ENCODE data around the gene IQSEC3.

Gene IQSEC3

DNA sequence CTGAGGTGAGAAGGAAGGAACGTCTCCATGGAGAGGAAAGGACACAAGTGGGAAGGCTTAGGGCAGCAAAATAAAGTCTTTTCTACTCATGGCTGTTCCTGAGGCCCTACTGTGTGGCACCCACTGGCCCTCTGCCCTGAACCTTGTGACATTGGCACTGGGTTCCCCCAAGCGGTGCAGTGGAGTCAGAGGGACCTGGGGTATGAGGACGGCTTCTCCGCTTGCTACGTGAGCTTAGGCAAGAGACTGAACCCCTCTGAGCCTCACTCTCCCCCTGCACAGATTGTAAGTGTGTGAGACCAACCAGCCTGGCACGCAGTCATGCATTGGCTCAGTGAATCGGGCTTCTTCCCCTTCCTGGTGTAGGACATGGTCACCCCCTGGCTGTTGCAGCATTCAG is 127.7 kb downstream of the IQSEC3 start:
- peaks cover 2% of the 10 kb centered on the region; the same call in 1 of the 2 replicates for H3K4me1 ChIP-seq (ENCODE audit: control insufficient read depth, insufficient read depth, low read length)
- POLR2A ChIA-PET = no interaction called here
- no peaks in the 10 kb centered on the region for H3K9me3 ChIP-seq (ENCODE audit: control insufficient read depth, insufficient read depth, low read depth, low read length)
- no peaks in the 10 kb centered on the region for H3K36me3 ChIP-seq (ENCODE audit: control insufficient read depth in 2 of 2, insufficient read depth in 1 of 2, low read length in 2 of 2)
- no peak overlapping the region for H3K4me3 ChIP-seq (ENCODE audit: low read depth, low read length)
- no peak for TF ChIP-seq KLF7 (tag by site-specific recombination; IDR thresholded peaks at IDR 0.05; ENCODE audit: borderline replicate concordance)
- TF ChIP-seq ZNF140 (tag by site-specific recombination; IDR thresholded peaks at IDR 0.05) = no peak
- no peak for TF ChIP-seq GLI4 (tag by site-specific recombination; IDR thresholded peaks at IDR 0.05)
- TF ChIP-seq ZNF37A (tag by site-specific recombination; IDR thresholded peaks at IDR 0.05) = no peak
- no peak for TF ChIP-seq HOXD13 (CRISPR knock-in tag; IDR thresholded peaks at IDR 0.05; ENCODE audit: borderline replicate concordance)
- TF ChIP-seq ZNF146 (tag by site-specific recombination; IDR thresholded peaks at IDR 0.05) = no peak
- TF ChIP-seq ZNF658 (tag by site-specific recombination; IDR thresholded peaks at IDR 0.05) = no peak
- no peak for TF ChIP-seq GLIS1 (tag by site-specific recombination; IDR thresholded peaks at IDR 0.05)
- TF ChIP-seq ZNF18 (tag by site-specific recombination; IDR thresholded peaks at IDR 0.05) = no peak
- TF ChIP-seq ZNF610 (tag by site-specific recombination; IDR thresholded peaks at IDR 0.05; ENCODE audit: borderline replicate concordance) = no peak
- no peak for TF ChIP-seq PRDM1 (tag by site-specific recombination; IDR thresholded peaks at IDR 0.05)
- TF ChIP-seq GLIS2 (tag by site-specific recombination; IDR thresholded peaks at IDR 0.05) = no peak
- no peak for TF ChIP-seq INSM2 (tag by site-specific recombination; IDR thresholded peaks at IDR 0.05)
- no peak for TF ChIP-seq IKZF3 (tag by site-specific recombination; IDR thresholded peaks at IDR 0.05)
- no peak for TF ChIP-seq AEBP2 (tag by site-specific recombination; IDR thresholded peaks at IDR 0.05; ENCODE audit: borderline replicate concordance)
- no peak for TF ChIP-seq KLF1 (tag by site-specific recombination; IDR thresholded peaks at IDR 0.05)
- no peak for TF ChIP-seq HIC1 (tag by site-specific recombination; IDR thresholded peaks at IDR 0.05)
- CTCF ChIA-PET = no interaction called here
- H3K27ac ChIP-seq (ENCODE audit: extremely low read depth, low read depth, low read length) = no peak overlapping the region

GRCh38 chr12:195156-195555 is 128.6 kb downstream of the IQSEC3 start:
- POLR2A ChIA-PET = no interaction called here
- Histone ChIP-seq H3K4me3 (ENCODE audit: low read depth, low read length) (no peak overlapping the region), H3K9me3 (ENCODE audit: control insufficient read depth, insufficient read depth, low read depth, low read length) (no peaks in the 10 kb centered on the region), H3K4me1 (ENCODE audit: control insufficient read depth, insufficient read depth, low read length) (peaks cover 7% of the 10 kb centered on the region), H3K36me3 (ENCODE audit: control insufficient read depth in 2 of 2, insufficient read depth in 1 of 2, low read length in 2 of 2) (no peaks in the 10 kb centered on the region), H3K27ac (ENCODE audit: extremely low read depth, low read depth, low read length) (no peak overlapping the region)
- CTCF ChIA-PET = interaction anchor here (0.6 kb wide), 1 partner anchor 23 kb away, joined by 3 read pairs; no protein-coding TSS in a partner anchor
- TF ChIP-seq ZFP37 (tag by site-specific recombination; IDR thresholded peaks at IDR 0.05) (no peak), TCF7L2 (IDR thresholded peaks at IDR 0.05; ENCODE audit: borderline replicate concordance, low read depth, low read length) (no peak), HOXA7 (CRISPR knock-in tag; IDR thresholded peaks at IDR 0.05; ENCODE audit: borderline replicate concordance) (no peak), ZNF510 (tag by site-specific recombination; IDR thresholded peaks at IDR 0.05; ENCODE audit: insufficient replicate concordance) (no peak), ZBTB7A (tag by site-specific recombination; IDR thresholded peaks at IDR 0.05; ENCODE audit: low read depth) (no peak)
